Epithelial cell of esophagus (primary cell): ENCODE measurements around the gene DYNLT4.

ENCODE experiments used
- DNase-seq: peaks from one replicate; pipeline ENCODE4 v3.0.0; 2010; ENCODE audit warnings: low read depth
- H3K4me3 ChIP-seq: 2 replicates; pipeline ENCODE4 v1.5.1; 2011; ENCODE audit warnings: mild to moderate bottlenecking, low read length, control low read depth
- TF ChIP-seq, protein P1 (sequence below): IDR thresholded peaks from 2 replicates; pipeline ENCODE4 v1.5.1; 2011; ENCODE audit warnings: low read depth, mild to moderate bottlenecking, low read length, control low read depth, inconsistent platforms; ENCODE audit not compliant: insufficient read depth; ENCODE audit errors: missing control alignments

Gene DYNLT4, protein sequence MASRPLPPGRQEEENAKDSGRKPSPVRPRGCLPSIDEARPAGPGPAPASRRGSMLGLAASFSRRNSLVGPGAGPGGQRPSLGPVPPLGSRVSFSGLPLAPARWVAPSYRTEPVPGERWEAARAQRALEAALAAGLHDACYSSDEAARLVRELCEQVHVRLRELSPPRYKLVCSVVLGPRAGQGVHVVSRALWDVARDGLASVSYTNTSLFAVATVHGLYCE

DNA sequence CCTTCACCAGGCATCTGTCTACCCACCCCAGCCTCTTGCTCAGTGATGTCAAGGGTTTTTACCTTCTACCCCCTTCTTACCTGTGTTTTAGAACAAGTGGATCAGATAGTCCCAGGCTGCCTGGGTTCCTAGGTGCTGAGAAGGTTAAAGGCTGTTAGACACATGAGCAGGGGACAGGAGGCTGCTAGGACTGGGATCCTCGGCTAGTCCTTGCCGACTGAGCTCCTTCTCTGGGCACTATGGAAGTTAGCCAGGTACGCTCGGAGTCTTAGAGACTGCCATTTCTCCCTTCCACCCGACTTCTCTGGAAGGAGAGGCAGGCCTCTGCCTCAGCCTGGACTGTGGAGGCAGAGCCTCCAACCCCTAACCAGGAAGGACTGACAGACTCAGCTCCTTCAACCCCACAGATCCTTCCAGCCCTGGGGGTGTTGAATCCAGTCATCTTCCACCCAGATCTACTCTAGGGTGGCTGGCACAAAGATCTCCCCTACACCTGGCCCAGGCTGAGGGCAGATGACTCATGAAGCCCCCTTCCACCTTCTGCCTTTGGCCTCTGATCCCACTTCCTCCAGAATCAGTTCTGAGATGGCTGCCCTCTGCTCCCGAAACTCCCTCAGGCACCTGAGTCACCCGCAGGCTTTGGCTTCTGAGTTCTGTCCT is at the start of gene DYNLT4:
DYNLT4 (minus strand) TSS at position 648 of the 660 bp plus-strand sequence. CDS start 683 bp downstream, outside the sequence.
- no peak for DNase-seq
- TF ChIP-seq, protein P1, sequence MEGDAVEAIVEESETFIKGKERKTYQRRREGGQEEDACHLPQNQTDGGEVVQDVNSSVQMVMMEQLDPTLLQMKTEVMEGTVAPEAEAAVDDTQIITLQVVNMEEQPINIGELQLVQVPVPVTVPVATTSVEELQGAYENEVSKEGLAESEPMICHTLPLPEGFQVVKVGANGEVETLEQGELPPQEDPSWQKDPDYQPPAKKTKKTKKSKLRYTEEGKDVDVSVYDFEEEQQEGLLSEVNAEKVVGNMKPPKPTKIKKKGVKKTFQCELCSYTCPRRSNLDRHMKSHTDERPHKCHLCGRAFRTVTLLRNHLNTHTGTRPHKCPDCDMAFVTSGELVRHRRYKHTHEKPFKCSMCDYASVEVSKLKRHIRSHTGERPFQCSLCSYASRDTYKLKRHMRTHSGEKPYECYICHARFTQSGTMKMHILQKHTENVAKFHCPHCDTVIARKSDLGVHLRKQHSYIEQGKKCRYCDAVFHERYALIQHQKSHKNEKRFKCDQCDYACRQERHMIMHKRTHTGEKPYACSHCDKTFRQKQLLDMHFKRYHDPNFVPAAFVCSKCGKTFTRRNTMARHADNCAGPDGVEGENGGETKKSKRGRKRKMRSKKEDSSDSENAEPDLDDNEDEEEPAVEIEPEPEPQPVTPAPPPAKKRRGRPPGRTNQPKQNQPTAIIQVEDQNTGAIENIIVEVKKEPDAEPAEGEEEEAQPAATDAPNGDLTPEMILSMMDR = no peak
- no peak within 1 kb of the TSS for H3K4me3 ChIP-seq

DNA sequence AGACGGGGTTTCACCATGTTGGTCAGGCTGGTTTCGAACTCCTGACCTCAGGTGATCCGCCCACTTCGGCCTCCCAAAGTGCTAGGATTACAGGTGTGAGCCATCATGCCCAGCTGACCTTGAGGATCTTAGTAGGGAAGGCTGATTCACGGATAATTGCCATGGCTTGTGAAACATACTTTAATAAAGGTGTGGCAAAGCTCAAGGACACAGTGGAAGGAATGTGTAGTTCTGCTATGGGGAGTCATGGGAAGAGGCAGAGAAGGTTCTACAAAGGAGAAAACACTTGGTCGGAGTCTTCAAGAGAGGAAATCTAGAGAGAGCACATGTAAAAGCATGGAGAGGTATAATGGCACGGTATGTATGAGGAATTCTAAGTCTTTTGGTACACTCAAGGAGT is 48.6 kb upstream of the DYNLT4 start:
- TF ChIP-seq, protein P1 = peak; percentile 56
- peak; percentile 82 for DNase-seq
- no peak overlapping the region for H3K4me3 ChIP-seq

DNA sequence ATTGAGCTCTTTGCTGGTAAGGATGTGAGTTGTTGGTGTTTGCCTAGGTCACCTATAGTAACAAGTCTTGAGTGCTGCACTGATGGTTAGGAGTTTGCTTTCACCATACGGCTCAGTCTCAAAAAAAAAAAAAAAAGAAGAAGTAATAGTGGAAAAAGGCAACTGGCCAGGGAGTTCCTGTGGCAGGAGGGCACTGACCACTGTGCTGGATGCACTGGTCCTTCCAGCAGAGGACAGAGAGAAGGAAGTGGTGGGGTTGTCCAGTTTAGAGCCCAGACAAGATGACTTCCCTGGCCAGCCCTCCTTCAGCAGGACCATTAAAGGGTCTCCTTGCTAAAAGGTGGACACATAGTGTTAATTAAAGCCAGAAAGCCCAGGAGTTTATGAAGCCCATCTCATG is 47.8 kb upstream of the DYNLT4 start:
- TF ChIP-seq, protein P1 = no peak
- no peak overlapping the region for H3K4me3 ChIP-seq
- DNase-seq = no peak

DNA sequence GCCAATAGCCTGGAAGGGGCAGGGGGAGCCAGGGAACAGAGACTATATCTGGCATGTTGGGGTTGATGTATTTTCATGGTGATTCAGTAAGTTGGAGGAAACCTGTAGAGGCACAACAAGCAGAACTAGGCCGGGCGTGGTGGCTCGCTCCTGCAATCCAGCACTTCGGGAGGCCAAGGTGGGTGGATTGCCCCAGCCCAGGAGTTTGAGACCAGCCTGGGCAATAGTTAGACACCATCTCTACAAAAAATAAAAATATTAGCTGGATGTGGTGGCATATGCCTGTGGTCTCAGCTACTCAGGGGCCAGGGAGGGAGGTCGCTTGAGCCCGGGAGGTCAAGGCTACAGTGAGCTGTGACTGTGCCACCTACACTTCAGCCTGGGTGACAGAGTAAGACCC is 46.0 kb upstream of the DYNLT4 start:
- peak; percentile 10 for DNase-seq
- TF ChIP-seq, protein P1 = no peak
- no peak overlapping the region for H3K4me3 ChIP-seq

DNA sequence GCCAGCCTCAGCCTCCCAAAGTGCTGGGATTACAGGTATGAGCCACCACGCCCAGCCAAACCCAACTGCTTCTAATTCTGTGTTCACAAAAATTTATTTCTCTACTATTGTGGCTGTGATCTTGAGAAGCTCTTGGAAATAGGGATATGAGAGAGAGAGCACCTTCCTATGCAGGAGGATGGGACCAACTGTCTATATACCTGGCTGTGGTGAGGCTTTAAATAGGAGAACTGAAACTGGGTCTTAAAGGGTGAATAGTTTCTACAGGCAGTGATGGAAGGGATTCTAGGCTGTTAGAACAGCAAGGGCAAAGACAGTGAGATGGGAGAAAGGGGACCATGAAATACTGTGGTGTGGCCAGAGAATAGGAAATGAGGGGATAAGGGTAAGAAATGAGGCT is 44.2 kb upstream of the DYNLT4 start:
- no peak for DNase-seq
- TF ChIP-seq, protein P1 = no peak
- no peak overlapping the region for H3K4me3 ChIP-seq

DNA sequence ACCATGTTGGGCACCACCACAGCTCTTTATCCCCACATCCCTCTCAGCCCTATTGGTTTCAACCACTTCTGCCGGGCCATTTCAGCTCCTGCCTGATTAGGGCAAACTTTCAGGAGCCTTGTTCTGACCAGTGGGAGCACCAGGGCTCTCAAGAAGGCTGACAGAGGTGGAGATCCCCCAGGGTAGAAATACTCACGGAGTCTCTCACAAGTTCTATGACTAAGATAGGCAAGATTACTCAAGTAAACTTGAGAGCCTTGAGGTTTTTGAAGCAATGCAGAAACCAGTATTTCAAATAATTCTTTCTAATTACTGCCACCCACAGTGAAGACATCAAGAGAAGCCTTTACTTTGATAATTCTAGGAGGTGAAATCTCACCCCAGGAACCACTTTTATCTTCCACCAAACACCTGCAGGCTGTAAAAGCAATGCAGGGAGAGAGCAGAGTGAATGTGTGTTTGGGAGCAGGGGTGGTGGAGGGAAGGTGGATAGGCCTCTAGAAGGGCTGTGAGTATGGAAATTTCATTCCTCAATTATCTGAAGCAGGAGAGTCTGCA is 42.5 kb upstream of the DYNLT4 start:
- TF ChIP-seq, protein P1 = no peak
- peak; percentile 81 for DNase-seq

More for the DNA sequence above, 42.5 kb upstream of the DYNLT4 start:
- no peak overlapping the region for H3K4me3 ChIP-seq
